ENCODE measurements around the gene AUTS2. TPM values are rescaled to one million over a fixed set of nuclear protein-coding genes. Genes with fewer than 3 reads are reported as not detected.

The AUTS2 gene
- total and polyA plus RNA-seq, 9 of the 15 experiments (the other 6 are each of a cell fraction or from before 2014, with no cell fraction given): 0.58 TPM; not detected in 8

DNA sequence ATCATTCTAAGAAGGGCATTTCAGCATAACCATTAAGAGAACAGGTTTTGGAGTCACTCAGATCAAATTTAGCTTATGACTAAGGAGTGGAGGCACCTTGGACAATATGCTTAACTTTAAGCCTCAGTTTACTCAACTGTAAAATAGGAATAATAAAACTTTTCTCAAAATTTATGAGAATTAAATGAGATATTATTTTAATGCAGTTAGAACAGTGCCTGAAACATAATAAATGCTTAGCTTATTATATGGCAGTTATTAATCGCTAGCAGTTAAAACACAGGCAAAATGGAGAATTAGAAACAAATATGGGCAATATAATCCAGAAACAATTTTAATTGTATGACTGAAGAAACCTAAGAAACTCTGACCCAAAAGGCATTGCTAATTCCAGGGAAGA lies 2.9 kb upstream of the AUTS2 start:
- Histone ChIP-seq H3K79me2 (ENCODE audit: control insufficient read depth, insufficient read depth, low read length) (no peaks in the 10 kb centered on the region), H3K9me3 (replicated peaks; ENCODE audit: control insufficient read depth, insufficient read depth, low read depth, low read length) (no peaks in the 10 kb centered on the region), H3K4me3 (no peak overlapping the region), H3K4me1 (replicated peaks in 1 of 2; ENCODE audit: control insufficient read depth in 2 of 2, insufficient read depth in 2 of 2, low read length in 2 of 2) (peaks cover 0 to 27% of the 10 kb centered on the region in 2 experiments; a peak in 2 of 5 replicates), H3K27ac (ENCODE audit: extremely low read depth, low read depth, low read length) (no peak overlapping the region), H3K36me3 (ENCODE audit: control insufficient read depth, insufficient read depth, low read length) (no peaks in the 10 kb centered on the region), H2AFZ (ENCODE audit: low read depth, low read length) (no peak overlapping the region), H3K27me3 (ENCODE audit: control insufficient read depth in 2 of 2, insufficient read depth in 2 of 2, low read length in 2 of 2) (peaks cover 17 to 25% of the 10 kb centered on the region in 2 experiments; a peak in 3 of 5 replicates), H3K9me1 (ENCODE audit: control insufficient read depth, insufficient read depth, low read length) (no peaks in the 10 kb centered on the region), H3K4me2 (ENCODE audit: insufficient read depth, low read length) (no peak overlapping the region), H3K9ac (ENCODE audit: insufficient read depth in 1 of 2, low read depth in 2 of 2, low read length in 2 of 2) (no peak overlapping the region), H4K20me1 (replicated peaks; ENCODE audit: control insufficient read depth, insufficient read depth, low read length) (no peaks in the 10 kb centered on the region)
- BruUV-seq (replicated peaks): no TSS peak
- POLR2A ChIA-PET: no interaction called here
- FAIRE-seq (no peak), ATAC-seq (no peak), DNase-seq (ENCODE audit: extremely low read depth in 1 of 4, low spot score in 3 of 4) (no peak)
- WGBS (ENCODE audit: insufficient coverage, low coverage, missing lambda C conversion rate): 14% methylated on average over 1 of the region's 1 CpG
- TF ChIP-seq TCF7 (IDR thresholded peaks at IDR 0.05; ENCODE audit: borderline replicate concordance) (no peak), RBM25 (IDR thresholded peaks at IDR 0.05; ENCODE audit: low read depth, low read length, severe bottlenecking) (peak; percentile 14)
- CTCF ChIA-PET (ENCODE audit: low intra/inter-chr PET ratio): no interaction called here
- intact Hi-C loops (cut with micrococcal nuclease): no loop called here
- in situ Hi-C loops (cut with MboI): no loop called here

DNA sequence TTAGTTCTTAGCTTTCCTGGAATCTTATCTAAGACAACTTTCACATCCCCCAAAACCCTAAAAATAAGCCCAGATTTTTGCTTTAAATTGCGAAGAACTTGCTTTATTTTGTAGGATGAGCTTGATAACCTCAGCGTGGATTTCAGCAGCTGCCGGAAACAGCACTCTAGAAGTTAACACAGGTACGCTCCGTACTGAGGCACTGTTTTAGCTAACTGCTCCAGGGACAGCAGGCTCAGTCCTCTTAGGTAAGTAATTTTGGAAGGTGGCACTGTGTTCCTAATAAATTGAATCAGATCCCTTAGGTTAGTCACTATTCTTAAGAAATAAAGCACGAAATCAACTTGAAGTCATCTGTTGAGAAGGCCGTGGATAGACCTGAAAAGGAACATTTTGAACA lies 2.2 kb upstream of the AUTS2 start:
- in situ Hi-C loops (cut with MboI) (no loop called here), intact Hi-C loops (cut with micrococcal nuclease) (no loop called here)
- Histone ChIP-seq H3K27me3 (ENCODE audit: control insufficient read depth in 2 of 2, insufficient read depth in 2 of 2, low read length in 2 of 2) (peaks cover 17 to 25% of the 10 kb centered on the region in 2 experiments; a peak in 3 of 5 replicates), H3K4me3 (no peak overlapping the region), H2AFZ (ENCODE audit: low read depth, low read length) (no peak overlapping the region), H3K9me1 (ENCODE audit: control insufficient read depth, insufficient read depth, low read length) (no peaks in the 10 kb centered on the region), H3K9me3 (replicated peaks; ENCODE audit: control insufficient read depth, insufficient read depth, low read depth, low read length) (no peaks in the 10 kb centered on the region), H3K27ac (ENCODE audit: extremely low read depth, low read depth, low read length) (no peak overlapping the region), H4K20me1 (replicated peaks; ENCODE audit: control insufficient read depth, insufficient read depth, low read length) (no peaks in the 10 kb centered on the region), H3K4me1 (replicated peaks in 1 of 2; ENCODE audit: control insufficient read depth in 2 of 2, insufficient read depth in 2 of 2, low read length in 2 of 2) (peaks cover 0 to 27% of the 10 kb centered on the region in 2 experiments; a peak in 2 of 5 replicates), H3K36me3 (ENCODE audit: control insufficient read depth, insufficient read depth, low read length) (no peaks in the 10 kb centered on the region), H3K79me2 (ENCODE audit: control insufficient read depth, insufficient read depth, low read length) (no peaks in the 10 kb centered on the region), H3K9ac (ENCODE audit: insufficient read depth in 1 of 2, low read depth in 2 of 2, low read length in 2 of 2) (no peak overlapping the region), H3K4me2 (ENCODE audit: insufficient read depth, low read length) (no peak overlapping the region)
- no TSS peak for BruUV-seq (replicated peaks)
- CTCF ChIA-PET (ENCODE audit: low intra/inter-chr PET ratio): no interaction called here
- FAIRE-seq (no peak), ATAC-seq (no peak), DNase-seq (ENCODE audit: extremely low read depth in 1 of 4, low spot score in 3 of 4) (no peak)
- POLR2A ChIA-PET: interaction anchor here (0.9 kb wide), 1 partner anchor 24 kb away, joined by 3 read pairs; no protein-coding TSS in a partner anchor
- 12% methylated on average over 7 of the region's 7 CpGs for WGBS (ENCODE audit: insufficient coverage, low coverage, missing lambda C conversion rate)
- TF ChIP-seq BCOR (IDR thresholded peaks at IDR 0.05): no peak
- no peak for TF ChIP-seq RNF2 (IDR thresholded peaks at IDR 0.05)
- no peak for TF ChIP-seq ZNF354B (CRISPR knock-in tag; IDR thresholded peaks at IDR 0.05)
- TF ChIP-seq POLR3G (IDR thresholded peaks at IDR 0.05; ENCODE audit: extremely low read depth, insufficient read length, insufficient replicate concordance): no peak
- no peak for TF ChIP-seq TRIM28 (IDR thresholded peaks at IDR 0.05)
- TF ChIP-seq, protein P1, sequence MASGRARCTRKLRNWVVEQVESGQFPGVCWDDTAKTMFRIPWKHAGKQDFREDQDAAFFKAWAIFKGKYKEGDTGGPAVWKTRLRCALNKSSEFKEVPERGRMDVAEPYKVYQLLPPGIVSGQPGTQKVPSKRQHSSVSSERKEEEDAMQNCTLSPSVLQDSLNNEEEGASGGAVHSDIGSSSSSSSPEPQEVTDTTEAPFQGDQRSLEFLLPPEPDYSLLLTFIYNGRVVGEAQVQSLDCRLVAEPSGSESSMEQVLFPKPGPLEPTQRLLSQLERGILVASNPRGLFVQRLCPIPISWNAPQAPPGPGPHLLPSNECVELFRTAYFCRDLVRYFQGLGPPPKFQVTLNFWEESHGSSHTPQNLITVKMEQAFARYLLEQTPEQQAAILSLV (tag; IDR thresholded peaks at IDR 0.05): no peak
- no peak for TF ChIP-seq U2AF2 (optimal IDR thresholded peaks at IDR 0.05; ENCODE audit: low read depth, low read length)
- TF ChIP-seq NCOA4 (IDR thresholded peaks at IDR 0.05; ENCODE audit: partially characterized antibody): no peak
- TF ChIP-seq RBM17 (IDR thresholded peaks at IDR 0.05; ENCODE audit: borderline replicate concordance, low read depth, low read length): no peak
- TF ChIP-seq, protein P2, sequence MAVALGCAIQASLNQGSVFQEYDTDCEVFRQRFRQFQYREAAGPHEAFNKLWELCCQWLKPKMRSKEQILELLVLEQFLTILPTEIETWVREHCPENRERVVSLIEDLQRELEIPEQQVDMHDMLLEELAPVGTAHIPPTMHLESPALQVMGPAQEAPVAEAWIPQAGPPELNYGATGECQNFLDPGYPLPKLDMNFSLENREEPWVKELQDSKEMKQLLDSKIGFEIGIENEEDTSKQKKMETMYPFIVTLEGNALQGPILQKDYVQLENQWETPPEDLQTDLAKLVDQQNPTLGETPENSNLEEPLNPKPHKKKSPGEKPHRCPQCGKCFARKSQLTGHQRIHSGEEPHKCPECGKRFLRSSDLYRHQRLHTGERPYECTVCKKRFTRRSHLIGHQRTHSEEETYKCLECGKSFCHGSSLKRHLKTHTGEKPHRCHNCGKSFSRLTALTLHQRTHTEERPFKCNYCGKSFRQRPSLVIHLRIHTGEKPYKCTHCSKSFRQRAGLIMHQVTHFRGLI (CRISPR knock-in tag; IDR thresholded peaks at IDR 0.05): no peak
- TF ChIP-seq TFAM (CRISPR knock-in tag; conservative IDR thresholded peaks at IDR 0.05): no peak
- TF ChIP-seq, protein P3, sequence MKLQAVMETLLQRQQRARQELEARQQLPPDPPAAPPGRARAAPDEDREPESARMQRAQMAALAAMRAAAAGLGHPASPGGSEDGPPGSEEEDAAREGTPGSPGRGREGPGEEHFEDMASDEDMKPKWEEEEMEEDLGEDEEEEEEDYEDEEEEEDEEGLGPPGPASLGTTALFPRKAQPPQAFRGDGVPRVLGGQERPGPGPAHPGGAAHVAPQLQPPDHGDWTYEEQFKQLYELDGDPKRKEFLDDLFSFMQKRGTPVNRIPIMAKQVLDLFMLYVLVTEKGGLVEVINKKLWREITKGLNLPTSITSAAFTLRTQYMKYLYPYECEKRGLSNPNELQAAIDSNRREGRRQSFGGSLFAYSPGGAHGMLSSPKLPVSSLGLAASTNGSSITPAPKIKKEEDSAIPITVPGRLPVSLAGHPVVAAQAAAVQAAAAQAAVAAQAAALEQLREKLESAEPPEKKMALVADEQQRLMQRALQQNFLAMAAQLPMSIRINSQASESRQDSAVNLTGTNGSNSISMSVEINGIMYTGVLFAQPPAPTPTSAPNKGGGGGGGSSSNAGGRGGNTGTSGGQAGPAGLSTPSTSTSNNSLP (IDR thresholded peaks at IDR 0.05; ENCODE audit: borderline replicate concordance, low read depth, low read length): no peak
